Endothelial cell of umbilical vein (primary cell): ENCODE data around the gene TEX35. TPM values are rescaled to one million over a fixed set of nuclear protein-coding genes. Genes with fewer than 3 reads are reported as not detected.

Experiments used
- BruUV-seq: library from RNA; stranded (reverse); fragments of 400-500 nt; replicated peaks from 2 replicates; lab custom pipeline; 2021; lab: Mats Ljungman, UMichigan
- CTCF ChIA-PET: fragments of 300-600, 350-600 bp; sonication (Branson Sonifier 250); formaldehyde crosslinking; loops from one replicate; lab custom pipeline; 2021; ENCODE audit warnings: antibody characterized with exemption, inconsistent platforms; lab: Charles Lee
- POLR2A ChIA-PET: fragments of 300-600, 350-600 bp; sonication (Branson Sonifier 250); formaldehyde crosslinking; loops from one replicate; lab custom pipeline; 2021; ENCODE audit warnings: antibody characterized with exemption, inconsistent platforms; lab: Charles Lee
- DNase-seq: peaks from one replicate; pipeline ENCODE4 v3.0.0-alpha.2; 2011; ENCODE audit warnings: low read depth, low spot score
- FAIRE-seq: peaks from 2 replicates; lab custom pipeline; 2011; peaks lifted over from hg19 to GRCh38; lab: Jason Lieb, UNC
- H2AFZ ChIP-seq: 2 replicates; pipeline ENCODE4 v1.6.0; 2012; ENCODE audit warnings: low read depth, low read length, control low read depth, inconsistent platforms
- H3K27ac ChIP-seq: 2 replicates; pipeline ENCODE4 v1.5.1; 2011; ENCODE audit warnings: low read depth, mild to moderate bottlenecking, control low read depth, low read length, moderate library complexity; ENCODE audit not compliant: insufficient read depth
- H3K27me3 ChIP-seq, 2 experiments: 2 replicates each; pipeline versions ENCODE4 v1.6.0 to v1.6.1; 2011; ENCODE audit warnings: low read length in 2 of 2, mixed read lengths in 1 of 2; ENCODE audit not compliant: control insufficient read depth in 2 of 2, insufficient read depth in 2 of 2
- H3K36me3 ChIP-seq, 2 experiments: 2 replicates in 1 of 2; 3 replicates in 1 of 2; pipeline ENCODE4 v1.5.1; 2011; ENCODE audit warnings: low read length in 2 of 2, mild to moderate bottlenecking in 1 of 2, moderate library complexity in 1 of 2; ENCODE audit not compliant: control insufficient read depth in 2 of 2, insufficient read depth in 2 of 2; ENCODE audit errors: extremely low read depth in 1 of 2
- H3K4me1 ChIP-seq: 3 replicates; pipeline ENCODE4 v1.5.1; 2011; ENCODE audit warnings: mild to moderate bottlenecking, low read length; ENCODE audit not compliant: control insufficient read depth, insufficient read depth; ENCODE audit errors: extremely low read depth
- H3K4me2 ChIP-seq: 2 replicates; pipeline ENCODE4 v1.6.1; 2011; ENCODE audit warnings: low read length, control low read depth, mixed read lengths; ENCODE audit not compliant: insufficient read depth
- H3K4me3 ChIP-seq, 3 experiments: fragments of 200-600 bp in 1 of 3; sonication (generic), shearing (Covaris generic) in 1 of 3; replicated peaks in 1 of 3; 2 replicates each; pipeline ENCODE4 v1.5.1; 2011 to 2016; ENCODE audit warnings: control low read depth in 3 of 3, low read length in 3 of 3, mild to moderate bottlenecking in 2 of 3, inconsistent platforms in 1 of 3, low read depth in 1 of 3, moderate library complexity in 1 of 3; ENCODE audit not compliant: insufficient read depth in 1 of 3
- H3K79me2 ChIP-seq: 2 replicates; pipeline ENCODE4 v1.6.0; 2012; ENCODE audit warnings: low read length, inconsistent platforms; ENCODE audit not compliant: control insufficient read depth, insufficient read depth
- H3K9ac ChIP-seq: replicated peaks from 2 replicates; pipeline ENCODE3; 2011; ENCODE audit warnings: low read length, control low read depth; ENCODE audit not compliant: insufficient read depth; ENCODE audit errors: extremely low read depth
- H3K9me1 ChIP-seq: replicated peaks from 3 replicates; pipeline ENCODE4 v1.6.0; 2011; ENCODE audit warnings: mild to moderate bottlenecking, low read length; ENCODE audit not compliant: control insufficient read depth, insufficient read depth; ENCODE audit errors: extremely low read depth
- H3K9me3 ChIP-seq: replicated peaks from 2 replicates; pipeline ENCODE4 v1.5.1; 2012; ENCODE audit warnings: low read length, inconsistent platforms; ENCODE audit not compliant: control insufficient read depth, insufficient read depth
- H4K20me1 ChIP-seq: replicated peaks from 2 replicates; pipeline ENCODE3; 2011; ENCODE audit warnings: mild to moderate bottlenecking, low read length; ENCODE audit not compliant: control insufficient read depth, insufficient read depth; ENCODE audit errors: extremely low read depth
- CTCF ChIP-seq, 2 donors: IDR thresholded peaks; 1 replicate in 1 of 2; 2 replicates in 1 of 2; pipeline ENCODE4 v1.5.1; 2011; ENCODE audit warnings: low read length in 2 of 2, mild to moderate bottlenecking in 2 of 2, moderate library complexity in 2 of 2, control low read depth in 1 of 2, inconsistent platforms in 1 of 2, low read depth in 1 of 2; ENCODE audit not compliant: insufficient read depth in 1 of 2; ENCODE audit errors: extremely low read depth in 1 of 2
- EZH2 ChIP-seq: IDR thresholded peaks from 2 replicates; pipeline ENCODE4 v1.6.1; 2012; ENCODE audit warnings: borderline replicate concordance, low read depth, mild to moderate bottlenecking, moderate library complexity, low read length, inconsistent platforms; ENCODE audit not compliant: severe bottlenecking
- FOS ChIP-seq: IDR thresholded peaks from 2 replicates; pipeline ENCODE4 v1.6.1; 2011; ENCODE audit warnings: mild to moderate bottlenecking, low read length, moderate library complexity, borderline replicate concordance; ENCODE audit not compliant: insufficient read depth
- JUN ChIP-seq: IDR thresholded peaks from 2 replicates; pipeline ENCODE4 v1.6.1; 2011; ENCODE audit warnings: borderline replicate concordance, low read depth; ENCODE audit not compliant: insufficient read length, insufficient read depth
- MYC ChIP-seq: IDR thresholded peaks from one replicate; pipeline ENCODE4 v1.6.1; 2011; ENCODE audit warnings: mild to moderate bottlenecking, low read depth, low read length
- dilution Hi-C: fragments of 300-500 bp; cut with MboI; formaldehyde crosslinking; loops from one replicate; pipeline ENCODE4 v1.15.0; 2019; ENCODE audit warnings: low sequenced_read_pairs; ENCODE audit not compliant: extremely low pct_ligation_motif_present
- intact Hi-C: fragments of 100-400 bp; cut with micrococcal nuclease; formaldehyde crosslinking; loops from one replicate; pipeline ENCODE4 v1.10.0; 2022
- polyA plus RNA-seq, 4 experiments: library from polyadenylated mRNA; depleted of rRNA in 3 of 4; stranded (reverse) in 3 of 4; unstranded in 1 of 4; fragments of >200 nt; gene quantifications; 2 replicates each; pipeline versions ENCODE4 v1.2.1 to v1.2.3, GENCODE V29; 2011 to 2012; ENCODE audit warnings: missing spikeins in 1 of 4
- total RNA-seq: library from RNA; stranded (reverse); gene quantifications from 2 replicates; pipeline ENCODE4 v1.2.3, GENCODE V29; 2021
- TF ChIP-seq, protein P1 (sequence below): IDR thresholded peaks from 2 replicates; pipeline ENCODE4 v1.6.1; 2011; ENCODE audit not compliant: insufficient read depth, insufficient read length

The TEX35 gene
- total and polyA plus RNA-seq, 2 donors (not counting 3 experiments of a cell fraction or from before 2014, with no cell fraction given), result not detected

GRCh38 chr1:178521241-178521640 lies 8.3 kb downstream of the TEX35 start:
- Histone ChIP-seq H3K9ac (no peak overlapping the region), H3K4me2 (no peak overlapping the region), H2AFZ (no peak overlapping the region), H3K4me3 (no peak overlapping the region), H3K9me1 (no peaks in the 10 kb centered on the region), H3K79me2 (no peaks in the 10 kb centered on the region), H3K9me3 (no peaks in the 10 kb centered on the region), H4K20me1 (no peaks in the 10 kb centered on the region), H3K4me1 (no peaks in the 10 kb centered on the region), H3K27me3 (peaks cover 0 to 2% of the 10 kb centered on the region in 2 experiments), H3K27ac (no peak overlapping the region), H3K36me3 (no peaks in the 10 kb centered on the region)
- no peak for DNase-seq
- no peak for TF ChIP-seq EZH2
- TF ChIP-seq JUN, result no peak
- no peak for FAIRE-seq
- intact Hi-C loops, result no loop called here
- BruUV-seq, result no TSS peak
- ChIA-PET CTCF (interaction anchor here (3.6 kb wide), 1 partner anchor 12 kb away, joined by 13 read pairs; no protein-coding TSS in a partner anchor), POLR2A (no interaction called here)
- dilution Hi-C loops, result no loop called here

- intact Hi-C loops, result no loop called here
- H3K36me3 ChIP-seq, result no peaks in the 10 kb centered on the region
Observed at GRCh38 chr1:178527117-178527516, 14.2 kb downstream of the TEX35 start.

More at GRCh38 chr1:178527117-178527516, 14.2 kb downstream of the TEX35 start:
- TF ChIP-seq EZH2, result no peak
- no peak for TF ChIP-seq FOS
- no peak for TF ChIP-seq MYC
- no peak for TF ChIP-seq CTCF (IDR thresholded peaks at IDR 0.05; ENCODE audit: extremely low read depth in 1 of 2, insufficient read depth in 1 of 2, low read depth in 1 of 2, low read length in 2 of 2)
- TF ChIP-seq, protein P1, sequence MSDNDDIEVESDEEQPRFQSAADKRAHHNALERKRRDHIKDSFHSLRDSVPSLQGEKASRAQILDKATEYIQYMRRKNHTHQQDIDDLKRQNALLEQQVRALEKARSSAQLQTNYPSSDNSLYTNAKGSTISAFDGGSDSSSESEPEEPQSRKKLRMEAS, result no peak
- Histone ChIP-seq H3K4me2 (no peak overlapping the region), H3K9me3 (no peaks in the 10 kb centered on the region), H3K27me3 (no peaks in the 10 kb centered on the region), H3K9ac (no peak overlapping the region), H2AFZ (no peak overlapping the region), H3K4me1 (no peaks in the 10 kb centered on the region), H3K27ac (no peak overlapping the region), H3K9me1 (no peaks in the 10 kb centered on the region), H3K4me3 (no peak overlapping the region), H3K79me2 (no peaks in the 10 kb centered on the region), H4K20me1 (no peaks in the 10 kb centered on the region)
- no TSS peak for BruUV-seq
- FAIRE-seq (no peak), DNase-seq (no peak)
- ChIA-PET CTCF (interaction anchor here (0.7 to 3.2 kb wide), 8 partner anchors 16 to 476 kb away, joined by 3 to 26 read pairs (median 4); no protein-coding TSS in a partner anchor), POLR2A (no interaction called here)
- dilution Hi-C loops, result no loop called here
